Activated CD4-positive, alpha-beta T cell treated with anti-CD3 and anti-CD28 coated beads, Interleukin-2, amount 10 ng/mL, durations not matched to agents 24 days and 14 days (primary cell): Measurements from ENCODE around the gene CCDC196. TPM values are rescaled to one million over a fixed set of nuclear protein-coding genes. Genes with fewer than 3 reads are reported as not detected.
"Not testable (repeated sequence)": the region's sequence is repeated elsewhere in the genome, so short reads cannot be mapped to it uniquely, and the experiment has no call there.

ENCODE experiments used
- DNase-seq: peaks from one replicate; pipeline ENCODE4 v3.0.0; 2022
- H3K27ac Mint-ChIP-seq: one replicate; pipeline ENCODE4 v1.8.0; 2022; ENCODE audit warnings: mild to moderate bottlenecking, mixed read lengths
- H3K27me3 Mint-ChIP-seq: one replicate; pipeline ENCODE4 v1.8.0; 2022; ENCODE audit warnings: mixed read lengths
- H3K36me3 Mint-ChIP-seq: one replicate; pipeline ENCODE4 v1.8.0; 2022; ENCODE audit warnings: low read depth, mild to moderate bottlenecking, mixed read lengths
- H3K4me1 Mint-ChIP-seq: one replicate; pipeline ENCODE4 v1.8.0; 2021; ENCODE audit warnings: mixed read lengths
- H3K4me3 Mint-ChIP-seq: one replicate; pipeline ENCODE4 v1.8.0; 2022; ENCODE audit warnings: mild to moderate bottlenecking, moderate library complexity, mixed read lengths
- H3K9me3 Mint-ChIP-seq: one replicate; pipeline ENCODE4 v1.8.0; 2021; ENCODE audit warnings: mixed read lengths
- intact Hi-C: fragments of 100-400 bp; cut with micrococcal nuclease; formaldehyde crosslinking; loops from one replicate; pipeline ENCODE4 v1.15.1; 2023
- total RNA-seq: library from RNA; stranded (reverse); gene quantifications from 2 replicates; pipeline ENCODE4 v1.2.3, GENCODE V29; 2022

The CCDC196 gene
- total RNA-seq, 1 donor from 2014 or later, result not detected

- no peaks in the 10 kb centered on the region for H3K27me3 Mint-ChIP-seq
- no peaks in the 10 kb centered on the region for H3K36me3 Mint-ChIP-seq
- H3K9me3 Mint-ChIP-seq, result peaks cover 6% of the 10 kb centered on the region
- no peak overlapping the region for H3K4me3 Mint-ChIP-seq
- no peak for DNase-seq
- H3K27ac Mint-ChIP-seq, result no peak overlapping the region
- intact Hi-C loops, result no loop called here
- no peaks in the 10 kb centered on the region for H3K4me1 Mint-ChIP-seq
Measured at GRCh38 chr14:66477567-66477966, 8.6 kb upstream of the CCDC196 start.

- no peak overlapping the region for H3K27ac Mint-ChIP-seq
- H3K9me3 Mint-ChIP-seq, result no peaks in the 10 kb centered on the region
- no peaks in the 10 kb centered on the region for H3K4me1 Mint-ChIP-seq
- H3K27me3 Mint-ChIP-seq, result peaks cover under 1% of the 10 kb centered on the region
- no peak for DNase-seq
- intact Hi-C loops, result no loop called here
- no peaks in the 10 kb centered on the region for H3K36me3 Mint-ChIP-seq
- no peak overlapping the region for H3K4me3 Mint-ChIP-seq
Measured at GRCh38 chr14:66482873-66483272, 3.3 kb upstream of the CCDC196 start.

GRCh38 chr14:66483322-66483721, 2.8 kb upstream of the CCDC196 start:
- intact Hi-C loops, result no loop called here
- H3K27ac Mint-ChIP-seq, result no peak overlapping the region
- H3K4me3 Mint-ChIP-seq, result no peak overlapping the region
- no peak for DNase-seq
- no peaks in the 10 kb centered on the region for H3K4me1 Mint-ChIP-seq
- H3K27me3 Mint-ChIP-seq, result peaks cover 2% of the 10 kb centered on the region
- no peaks in the 10 kb centered on the region for H3K9me3 Mint-ChIP-seq
- H3K36me3 Mint-ChIP-seq, result no peaks in the 10 kb centered on the region

GRCh38 chr14:66485029-66485428, 1.1 kb upstream of the CCDC196 start:
- H3K36me3 Mint-ChIP-seq, result no peaks in the 10 kb centered on the region
- DNase-seq, result no peak
- H3K4me3 Mint-ChIP-seq, result no peak overlapping the region
- H3K27ac Mint-ChIP-seq, result no peak overlapping the region
- no peaks in the 10 kb centered on the region for H3K4me1 Mint-ChIP-seq
- H3K27me3 Mint-ChIP-seq, result peaks cover 4% of the 10 kb centered on the region
- intact Hi-C loops, result no loop called here
- H3K9me3 Mint-ChIP-seq, result no peaks in the 10 kb centered on the region

- no peaks in the 10 kb centered on the region for H3K4me1 Mint-ChIP-seq
- no peak for DNase-seq
- H3K27ac Mint-ChIP-seq, result no peak overlapping the region
- H3K27me3 Mint-ChIP-seq, result peaks cover 4% of the 10 kb centered on the region
- intact Hi-C loops, result no loop called here
- H3K4me3 Mint-ChIP-seq, result no peak overlapping the region
- no peaks in the 10 kb centered on the region for H3K36me3 Mint-ChIP-seq
- no peaks in the 10 kb centered on the region for H3K9me3 Mint-ChIP-seq
Measured at GRCh38 chr14:66487164-66487563, 993 bp downstream of the CCDC196 start.

GRCh38 chr14:66490143-66491111, 4.3 kb downstream of the CCDC196 start:
- Mint-ChIP-seq H3K9me3 (no peaks in the 10 kb centered on the region), H3K27me3 (peaks cover 4% of the 10 kb centered on the region), H3K36me3 (no peaks in the 10 kb centered on the region), H3K4me3 (no peak overlapping the region), H3K27ac (no peak overlapping the region), H3K4me1 (peaks cover under 1% of the 10 kb centered on the region)
- DNase-seq, result no peak
- intact Hi-C loops, result loop anchor here (10.0 kb wide), 2 partner anchors 254 to 794 kb away; no protein-coding TSS in a partner anchor

GRCh38 chr14:66493750-66494149, 7.6 kb downstream of the CCDC196 start:
- DNase-seq, result no peak
- Mint-ChIP-seq H3K27ac (no peak overlapping the region), H3K36me3 (no peaks in the 10 kb centered on the region), H3K4me3 (no peak overlapping the region), H3K27me3 (peaks cover 5% of the 10 kb centered on the region), H3K4me1 (peaks cover 18% of the 10 kb centered on the region), H3K9me3 (no peaks in the 10 kb centered on the region)
- intact Hi-C loops, result loop anchor here (10.0 kb wide), 2 partner anchors 251 to 791 kb away; no protein-coding TSS in a partner anchor

GRCh38 chr14:66495218-66496098, 9.3 kb downstream of the CCDC196 start:
- intact Hi-C loops, result loop anchor here (5.0 to 10.0 kb wide), 3 partner anchors 249 to 789 kb away; no protein-coding TSS in a partner anchor
- Mint-ChIP-seq H3K9me3 (no peaks in the 10 kb centered on the region), H3K4me1 (peaks cover 22% of the 10 kb centered on the region), H3K36me3 (no peaks in the 10 kb centered on the region), H3K4me3 (no peak overlapping the region), H3K27me3 (peaks cover 6% of the 10 kb centered on the region), H3K27ac (no peak overlapping the region)
- peak; percentile 79 for DNase-seq

GRCh38 chr14:66496188-66496807, 10.1 kb downstream of the CCDC196 start:
- intact Hi-C loops, result loop anchor here (5.0 to 10.0 kb wide), 3 partner anchors 249 to 789 kb away; no protein-coding TSS in a partner anchor
- Mint-ChIP-seq H3K4me3 (no peak overlapping the region), H3K9me3 (no peaks in the 10 kb centered on the region), H3K27ac (no peak overlapping the region), H3K27me3 (peaks cover 10% of the 10 kb centered on the region), H3K4me1 (peaks cover 22% of the 10 kb centered on the region), H3K36me3 (no peaks in the 10 kb centered on the region)
- DNase-seq, result peak; percentile 27

- H3K27me3 Mint-ChIP-seq, result peaks cover 12% of the 10 kb centered on the region
- H3K4me1 Mint-ChIP-seq, result peaks cover 22% of the 10 kb centered on the region
- H3K9me3 Mint-ChIP-seq, result no peaks in the 10 kb centered on the region
- DNase-seq, result peak; percentile 62
- H3K36me3 Mint-ChIP-seq, result no peaks in the 10 kb centered on the region
- intact Hi-C loops, result loop anchor here (5.0 to 10.0 kb wide), 3 partner anchors 248 to 788 kb away; no protein-coding TSS in a partner anchor
- H3K4me3 Mint-ChIP-seq, result peak overlapping the region; percentile 26
- no peak overlapping the region for H3K27ac Mint-ChIP-seq
Measured at GRCh38 chr14:66496911-66497310, 10.7 kb downstream of the CCDC196 start.

GRCh38 chr14:66498311-66498710, 12.1 kb downstream of the CCDC196 start:
- peak; percentile 37 for DNase-seq
- Mint-ChIP-seq H3K36me3 (peaks cover 1% of the 10 kb centered on the region), H3K4me1 (peaks cover 23% of the 10 kb centered on the region), H3K4me3 (no peak overlapping the region), H3K27me3 (peaks cover 14% of the 10 kb centered on the region), H3K27ac (no peak overlapping the region), H3K9me3 (no peaks in the 10 kb centered on the region)
- intact Hi-C loops, result loop anchor here (5.0 to 10.0 kb wide), 3 partner anchors 246 to 786 kb away; no protein-coding TSS in a partner anchor

- peak; percentile 31 for DNase-seq
- intact Hi-C loops, result no loop called here
- H3K27me3 Mint-ChIP-seq, result peaks cover 14% of the 10 kb centered on the region
- H3K9me3 Mint-ChIP-seq, result no peaks in the 10 kb centered on the region
- peaks cover 14% of the 10 kb centered on the region for H3K4me1 Mint-ChIP-seq
- H3K4me3 Mint-ChIP-seq, result no peak overlapping the region
- H3K36me3 Mint-ChIP-seq, result peaks cover 1% of the 10 kb centered on the region
- H3K27ac Mint-ChIP-seq, result no peak overlapping the region
Measured at GRCh38 chr14:66501592-66501991, 15.4 kb downstream of the CCDC196 start.

GRCh38 chr14:66502836-66503235, 16.7 kb downstream of the CCDC196 start:
- H3K27me3 Mint-ChIP-seq, result peaks cover 11% of the 10 kb centered on the region
- peak; percentile 27 for DNase-seq
- H3K9me3 Mint-ChIP-seq, H3K4me1 Mint-ChIP-seq, H3K36me3 Mint-ChIP-seq, H3K4me3 Mint-ChIP-seq, intact Hi-C loops, H3K27ac Mint-ChIP-seq: not testable (repeated sequence)
